H1 (cell line): ENCODE data around the gene TMEM135. TPM values are rescaled to one million over a fixed set of nuclear protein-coding genes. Genes with fewer than 3 reads are reported as not detected.

Experiments used
- ASH2L ChIP-seq: fragments of 200-600, 300-600 bp; sonication (generic); IDR thresholded peaks from one replicate; pipeline ENCODE4 v1.7.1; 2017; ENCODE audit warnings: low read length
- CBX5 ChIP-seq: fragments of 300-800, 300-1000 bp; sonication (generic); IDR thresholded peaks from 2 replicates; pipeline ENCODE4 v1.7.1; 2016; ENCODE audit warnings: antibody characterized with exemption, low read length, low read depth
- CHD2 ChIP-seq: IDR thresholded peaks from 2 replicates; pipeline ENCODE4 v1.6.1; 2012; ENCODE audit warnings: low read length, improper control_type of control experiment
- RFX5 ChIP-seq: IDR thresholded peaks from 2 replicates; pipeline ENCODE4 v1.6.1; 2011; ENCODE audit warnings: low read depth, low read length, improper control_type of control experiment, borderline replicate concordance
- SIRT6 ChIP-seq: IDR thresholded peaks from one replicate; pipeline ENCODE4 v1.7.1; 2012; ENCODE audit warnings: low read length, inconsistent platforms
- SRF ChIP-seq: IDR thresholded peaks from 2 replicates; pipeline ENCODE4 v1.6.1; 2011; ENCODE audit warnings: mild to moderate bottlenecking, low read depth, low read length, moderate library complexity
- polyA plus RNA-seq, 7 experiments: library from polyadenylated mRNA; depleted of rRNA in 3 of 7; stranded (reverse) in 5 of 7; unstranded in 2 of 7; fragments of >200 nt in 5 of 7; fragments of 200-250 nt in 2 of 7; gene quantifications; 1 replicate in 5 of 7; 2 replicates in 1 of 7; 4 replicates in 1 of 7; pipeline versions ENCODE4 v1.2.1 to v1.2.3, GENCODE V29; 2011 to 2013; ENCODE audit warnings: missing spikeins in 2 of 7, mixed read lengths in 2 of 7
- total RNA-seq: library from RNA; stranded (reverse); fragmentation: NEBNext Ultra II Directional; extraction: Animal tissue kit (Norgen Biotek cat#: 25700); gene quantifications from 2 replicates; pipeline ENCODE4 v1.2.1, GENCODE V29; 2021
- TF ChIP-seq, protein P1 (sequence below): IDR thresholded peaks from 2 replicates; pipeline ENCODE4 v1.6.1; 2012; ENCODE audit warnings: inconsistent platforms
- TF ChIP-seq, protein P2 (sequence below): fragments of 300-600 bp; sonication (generic); IDR thresholded peaks from 2 replicates; pipeline ENCODE4 v1.7.1; 2012; ENCODE audit warnings: low read length, moderate library complexity, mild to moderate bottlenecking, inconsistent platforms; ENCODE audit not compliant: insufficient replicate concordance

TMEM135 gene
- total and polyA plus RNA-seq, 2 of the 8 experiments (the other 6 are each of a cell fraction or from before 2014, with no cell fraction given): 9.3 to 31.3 TPM

DNA sequence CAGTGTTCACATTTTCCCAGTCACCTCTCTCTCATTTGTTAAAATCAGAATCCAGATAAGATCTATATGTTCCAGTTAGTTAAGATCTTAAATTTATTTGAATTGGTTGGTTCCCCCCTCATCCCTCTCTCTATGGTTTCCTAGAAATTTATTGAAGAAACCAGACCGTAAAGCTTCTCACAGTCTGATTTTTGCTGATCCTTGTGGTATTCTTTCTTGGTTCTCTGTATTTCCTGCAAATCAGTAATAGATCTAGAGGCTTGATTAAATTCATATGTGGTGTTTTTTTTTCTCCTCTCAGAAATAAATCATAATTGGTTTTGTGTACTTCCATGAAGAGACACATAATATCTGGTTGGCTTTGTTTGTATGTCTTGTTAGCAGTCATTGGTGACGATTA lies 147.5 kb downstream of the TMEM135 start (continued):
- TF ChIP-seq RFX5 (no peak), SIRT6 (no peak), ASH2L (no peak), CBX5 (no peak), CHD2 (no peak), SRF (no peak)
- TF ChIP-seq, protein P1, sequence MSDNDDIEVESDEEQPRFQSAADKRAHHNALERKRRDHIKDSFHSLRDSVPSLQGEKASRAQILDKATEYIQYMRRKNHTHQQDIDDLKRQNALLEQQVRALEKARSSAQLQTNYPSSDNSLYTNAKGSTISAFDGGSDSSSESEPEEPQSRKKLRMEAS: no peak
- TF ChIP-seq, protein P2, sequence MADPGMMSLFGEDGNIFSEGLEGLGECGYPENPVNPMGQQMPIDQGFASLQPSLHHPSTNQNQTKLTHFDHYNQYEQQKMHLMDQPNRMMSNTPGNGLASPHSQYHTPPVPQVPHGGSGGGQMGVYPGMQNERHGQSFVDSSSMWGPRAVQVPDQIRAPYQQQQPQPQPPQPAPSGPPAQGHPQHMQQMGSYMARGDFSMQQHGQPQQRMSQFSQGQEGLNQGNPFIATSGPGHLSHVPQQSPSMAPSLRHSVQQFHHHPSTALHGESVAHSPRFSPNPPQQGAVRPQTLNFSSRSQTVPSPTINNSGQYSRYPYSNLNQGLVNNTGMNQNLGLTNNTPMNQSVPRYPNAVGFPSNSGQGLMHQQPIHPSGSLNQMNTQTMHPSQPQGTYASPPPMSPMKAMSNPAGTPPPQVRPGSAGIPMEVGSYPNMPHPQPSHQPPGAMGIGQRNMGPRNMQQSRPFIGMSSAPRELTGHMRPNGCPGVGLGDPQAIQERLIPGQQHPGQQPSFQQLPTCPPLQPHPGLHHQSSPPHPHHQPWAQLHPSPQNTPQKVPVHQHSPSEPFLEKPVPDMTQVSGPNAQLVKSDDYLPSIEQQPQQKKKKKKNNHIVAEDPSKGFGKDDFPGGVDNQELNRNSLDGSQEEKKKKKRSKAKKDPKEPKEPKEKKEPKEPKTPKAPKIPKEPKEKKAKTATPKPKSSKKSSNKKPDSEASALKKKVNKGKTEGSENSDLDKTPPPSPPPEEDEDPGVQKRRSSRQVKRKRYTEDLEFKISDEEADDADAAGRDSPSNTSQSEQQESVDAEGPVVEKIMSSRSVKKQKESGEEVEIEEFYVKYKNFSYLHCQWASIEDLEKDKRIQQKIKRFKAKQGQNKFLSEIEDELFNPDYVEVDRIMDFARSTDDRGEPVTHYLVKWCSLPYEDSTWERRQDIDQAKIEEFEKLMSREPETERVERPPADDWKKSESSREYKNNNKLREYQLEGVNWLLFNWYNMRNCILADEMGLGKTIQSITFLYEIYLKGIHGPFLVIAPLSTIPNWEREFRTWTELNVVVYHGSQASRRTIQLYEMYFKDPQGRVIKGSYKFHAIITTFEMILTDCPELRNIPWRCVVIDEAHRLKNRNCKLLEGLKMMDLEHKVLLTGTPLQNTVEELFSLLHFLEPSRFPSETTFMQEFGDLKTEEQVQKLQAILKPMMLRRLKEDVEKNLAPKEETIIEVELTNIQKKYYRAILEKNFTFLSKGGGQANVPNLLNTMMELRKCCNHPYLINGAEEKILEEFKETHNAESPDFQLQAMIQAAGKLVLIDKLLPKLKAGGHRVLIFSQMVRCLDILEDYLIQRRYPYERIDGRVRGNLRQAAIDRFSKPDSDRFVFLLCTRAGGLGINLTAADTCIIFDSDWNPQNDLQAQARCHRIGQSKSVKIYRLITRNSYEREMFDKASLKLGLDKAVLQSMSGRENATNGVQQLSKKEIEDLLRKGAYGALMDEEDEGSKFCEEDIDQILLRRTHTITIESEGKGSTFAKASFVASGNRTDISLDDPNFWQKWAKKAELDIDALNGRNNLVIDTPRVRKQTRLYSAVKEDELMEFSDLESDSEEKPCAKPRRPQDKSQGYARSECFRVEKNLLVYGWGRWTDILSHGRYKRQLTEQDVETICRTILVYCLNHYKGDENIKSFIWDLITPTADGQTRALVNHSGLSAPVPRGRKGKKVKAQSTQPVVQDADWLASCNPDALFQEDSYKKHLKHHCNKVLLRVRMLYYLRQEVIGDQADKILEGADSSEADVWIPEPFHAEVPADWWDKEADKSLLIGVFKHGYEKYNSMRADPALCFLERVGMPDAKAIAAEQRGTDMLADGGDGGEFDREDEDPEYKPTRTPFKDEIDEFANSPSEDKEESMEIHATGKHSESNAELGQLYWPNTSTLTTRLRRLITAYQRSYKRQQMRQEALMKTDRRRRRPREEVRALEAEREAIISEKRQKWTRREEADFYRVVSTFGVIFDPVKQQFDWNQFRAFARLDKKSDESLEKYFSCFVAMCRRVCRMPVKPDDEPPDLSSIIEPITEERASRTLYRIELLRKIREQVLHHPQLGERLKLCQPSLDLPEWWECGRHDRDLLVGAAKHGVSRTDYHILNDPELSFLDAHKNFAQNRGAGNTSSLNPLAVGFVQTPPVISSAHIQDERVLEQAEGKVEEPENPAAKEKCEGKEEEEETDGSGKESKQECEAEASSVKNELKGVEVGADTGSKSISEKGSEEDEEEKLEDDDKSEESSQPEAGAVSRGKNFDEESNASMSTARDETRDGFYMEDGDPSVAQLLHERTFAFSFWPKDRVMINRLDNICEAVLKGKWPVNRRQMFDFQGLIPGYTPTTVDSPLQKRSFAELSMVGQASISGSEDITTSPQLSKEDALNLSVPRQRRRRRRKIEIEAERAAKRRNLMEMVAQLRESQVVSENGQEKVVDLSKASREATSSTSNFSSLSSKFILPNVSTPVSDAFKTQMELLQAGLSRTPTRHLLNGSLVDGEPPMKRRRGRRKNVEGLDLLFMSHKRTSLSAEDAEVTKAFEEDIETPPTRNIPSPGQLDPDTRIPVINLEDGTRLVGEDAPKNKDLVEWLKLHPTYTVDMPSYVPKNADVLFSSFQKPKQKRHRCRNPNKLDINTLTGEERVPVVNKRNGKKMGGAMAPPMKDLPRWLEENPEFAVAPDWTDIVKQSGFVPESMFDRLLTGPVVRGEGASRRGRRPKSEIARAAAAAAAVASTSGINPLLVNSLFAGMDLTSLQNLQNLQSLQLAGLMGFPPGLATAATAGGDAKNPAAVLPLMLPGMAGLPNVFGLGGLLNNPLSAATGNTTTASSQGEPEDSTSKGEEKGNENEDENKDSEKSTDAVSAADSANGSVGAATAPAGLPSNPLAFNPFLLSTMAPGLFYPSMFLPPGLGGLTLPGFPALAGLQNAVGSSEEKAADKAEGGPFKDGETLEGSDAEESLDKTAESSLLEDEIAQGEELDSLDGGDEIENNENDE: no peak
